GM19035 (cell line): ENCODE measurements around the gene CCDC30.
"Not testable (repeated sequence)": the region's sequence is repeated elsewhere in the genome, so short reads cannot be mapped to it uniquely, and the experiment has no call there.

ENCODE experiments used
- ATAC-seq: cut with Tn5 transposase; IDR thresholded peaks from one replicate; pipeline ENCODE4 v1.9.1; 2021; ENCODE audit not compliant: unreplicated experiment

The CCDC30 gene

GRCh38 chr1:42450061-42450460 is 13.0 kb upstream of the CCDC30 start:
- no peak for ATAC-seq

GRCh38 chr1:42453386-42453785 is 9.7 kb upstream of the CCDC30 start:
- no peak for ATAC-seq

GRCh38 chr1:42454403-42454802 is 8.7 kb upstream of the CCDC30 start:
- no peak for ATAC-seq

GRCh38 chr1:42456010-42456753 is 6.9 kb upstream of the CCDC30 start, which contains the start of the genes PPCS and ZMYND12:
Gene PPCS, plus strand, starts transcription at chr1:42456543. Its CDS starts 23 bp downstream, at chr1:42456566.
Gene ZMYND12, minus strand, starts transcription at chr1:42456022. Its CDS starts 25 bp downstream, at chr1:42455997.
- peak; percentile 85 for ATAC-seq

- peak; percentile 61 for ATAC-seq
These were observed 6.4 kb upstream of the CCDC30 start for GRCh38 chr1:42456754-42457089.

- no peak for ATAC-seq
These were observed 1.9 kb upstream of the CCDC30 start for GRCh38 chr1:42461196-42461595.

GRCh38 chr1:42463921-42464320 is 835 bp downstream of the CCDC30 start:
- no peak for ATAC-seq

- no peak for ATAC-seq
These were observed 2.9 kb downstream of the CCDC30 start for GRCh38 chr1:42466030-42466429.

GRCh38 chr1:42469727-42470126 is 6.6 kb downstream of the CCDC30 start:
- no peak for ATAC-seq

GRCh38 chr1:42476605-42477004 is 13.5 kb downstream of the CCDC30 start:
- no peak for ATAC-seq

- ATAC-seq, result not testable (repeated sequence)
These were observed 14.3 kb downstream of the CCDC30 start for GRCh38 chr1:42477354-42477753.

- no peak for ATAC-seq
These were observed 14.7 kb downstream of the CCDC30 start for GRCh38 chr1:42477775-42478174.

GRCh38 chr1:42479621-42480020 is 16.5 kb downstream of the CCDC30 start:
- no peak for ATAC-seq

GRCh38 chr1:42480921-42481320 is 17.8 kb downstream of the CCDC30 start:
- no peak for ATAC-seq

- no peak for ATAC-seq
These were observed 19.6 kb downstream of the CCDC30 start for GRCh38 chr1:42482635-42483153.

- ATAC-seq, result no peak
These were observed 21.3 kb downstream of the CCDC30 start for GRCh38 chr1:42484382-42484781.

GRCh38 chr1:42490237-42490636 is 27.2 kb downstream of the CCDC30 start:
- ATAC-seq, result no peak

GRCh38 chr1:42502031-42502430 is 38.9 kb downstream of the CCDC30 start:
- not testable (repeated sequence) for ATAC-seq

- no peak for ATAC-seq
These were observed 41.5 kb downstream of the CCDC30 start for GRCh38 chr1:42504535-42505128.

- no peak for ATAC-seq
These were observed 43.5 kb downstream of the CCDC30 start for GRCh38 chr1:42506576-42506975.

GRCh38 chr1:42511581-42512155 is 48.6 kb downstream of the CCDC30 start:
- ATAC-seq, result not testable (repeated sequence)

GRCh38 chr1:42518908-42519307 is 55.8 kb downstream of the CCDC30 start:
- ATAC-seq, result no peak
